Activated naive CD4-positive, alpha-beta T cell treated with anti-CD3 and anti-CD28 coated beads, Interleukin-2, amount 50 U/mL, for 72 hours (primary cell): Measurements from ENCODE around the gene ADIG. TPM values are rescaled to one million over a fixed set of nuclear protein-coding genes. Genes with fewer than 3 reads are reported as not detected.

Experiments
- ATAC-seq, 2 donors: fragments of 150-1000 bp; cut with Tn5 transposase; 2 replicates each; pipeline ENCODE4 v1.10.0; 2021; ENCODE audit warnings: mild to moderate bottlenecking in 2 of 2, moderate library complexity in 2 of 2
- DNase-seq, 2 donors: peaks; one replicate each; pipeline ENCODE4 v3.0.0; 2021 to 2022; ENCODE audit warnings: low spot score in 2 of 2
- H3K27ac Mint-ChIP-seq, 2 donors: one replicate each; pipeline ENCODE4 v1.8.0; 2022; ENCODE audit warnings: mild to moderate bottlenecking in 2 of 2, mixed read lengths in 2 of 2
- H3K36me3 Mint-ChIP-seq, 2 donors: one replicate each; pipeline ENCODE4 v1.8.0; 2022; ENCODE audit warnings: mixed read lengths in 2 of 2
- H3K9me3 Mint-ChIP-seq, 2 donors: one replicate each; pipeline ENCODE4 v1.8.0; 2022; ENCODE audit warnings: mixed read lengths in 2 of 2
- total RNA-seq, 2 donors: library from RNA; stranded (reverse); gene quantifications; one replicate each; pipeline ENCODE4 v1.2.3, GENCODE V29; 2022

ADIG gene
- total RNA-seq, 2 donors from 2014 or later: not detected

DNA sequence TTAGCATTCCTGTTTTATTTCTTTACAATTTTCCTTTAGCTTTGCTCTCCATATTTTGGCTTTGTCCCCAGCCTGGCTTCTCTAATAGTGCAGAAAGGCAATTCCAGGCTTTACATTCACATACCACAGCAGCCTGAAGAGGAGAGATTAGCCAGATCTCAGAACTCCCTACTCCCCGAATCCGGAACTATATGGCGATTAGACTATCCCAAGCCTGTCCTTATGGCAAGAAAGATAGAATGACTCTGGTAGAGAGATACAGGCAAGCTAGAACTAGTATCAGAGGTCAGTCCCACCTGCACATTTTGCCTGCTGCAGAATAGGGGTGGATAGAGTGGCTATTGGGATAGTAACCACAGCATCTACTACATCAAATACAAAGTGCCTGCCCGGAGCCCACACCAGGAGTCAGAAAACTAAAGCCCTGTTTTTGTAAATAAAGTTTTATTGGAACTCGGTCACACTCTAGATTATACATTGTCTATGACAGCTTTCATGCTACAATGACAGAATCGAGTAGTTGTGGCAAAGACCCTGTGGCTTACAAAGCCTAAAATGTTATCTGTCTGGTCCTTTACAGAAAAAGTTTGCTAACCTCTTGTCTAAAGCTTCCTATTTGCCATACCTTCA, 17.1 kb upstream of the ADIG start:
- no peak for ATAC-seq
- no peak overlapping the region for H3K27ac Mint-ChIP-seq
- DNase-seq: no peak
- H3K36me3 Mint-ChIP-seq: peaks cover 0 to 7% of the 10 kb centered on the region in 2 donors
- no peaks in the 10 kb centered on the region for H3K9me3 Mint-ChIP-seq

GRCh38 chr20:38564680-38565079, 16.3 kb upstream of the ADIG start:
- Mint-ChIP-seq H3K27ac (peak overlapping the region in 1 of 2 donors; percentile 42), H3K36me3 (no peaks in the 10 kb centered on the region), H3K9me3 (no peaks in the 10 kb centered on the region)
- no peak for DNase-seq
- ATAC-seq: no peak

GRCh38 chr20:38566036-38566598, 14.9 kb upstream of the ADIG start:
- H3K36me3 Mint-ChIP-seq: no peaks in the 10 kb centered on the region
- no peaks in the 10 kb centered on the region for H3K9me3 Mint-ChIP-seq
- no peak for DNase-seq

DNA sequence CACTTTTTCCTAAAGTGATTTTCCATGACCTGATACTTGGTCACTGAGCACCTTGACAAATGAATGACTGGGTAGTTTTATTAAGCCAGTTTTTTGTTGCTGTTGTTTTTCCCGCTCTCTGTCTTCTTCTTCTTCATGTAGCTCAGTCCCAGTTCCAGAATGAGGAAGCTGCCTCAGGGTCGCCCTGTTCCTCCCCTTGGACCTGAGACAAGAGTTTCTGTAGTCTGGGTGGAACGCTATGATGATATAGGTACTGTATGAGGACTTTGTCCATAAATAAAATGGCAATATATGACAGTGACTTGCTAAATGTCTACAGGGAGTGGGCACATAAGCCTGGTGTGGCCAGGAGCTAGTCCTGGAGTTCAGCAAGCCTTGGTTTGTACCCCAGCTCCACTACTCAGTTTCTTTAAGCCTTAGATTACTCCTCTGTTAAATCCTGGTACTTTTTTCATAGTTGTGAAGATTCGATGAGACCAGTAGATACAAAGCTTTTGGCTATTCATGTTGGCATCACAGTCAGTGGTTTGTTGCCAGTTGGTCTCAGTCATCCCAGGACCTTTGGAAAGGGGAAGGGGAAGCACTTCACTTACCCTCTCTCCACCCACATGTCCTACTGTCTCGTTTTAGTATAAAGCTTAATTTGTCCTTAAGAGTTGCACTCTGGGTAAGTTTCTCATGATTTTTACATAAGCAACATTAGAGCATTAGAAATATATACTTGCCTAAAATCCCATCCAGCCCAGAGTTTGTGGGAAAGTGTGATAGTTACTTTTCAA, 11.1 kb upstream of the ADIG start:
- no peak for ATAC-seq

More at GRCh38 chr20:38566036-38566598, 14.9 kb upstream of the ADIG start:
- no peak for ATAC-seq
- peak overlapping the region in 1 of 2 donors; percentile 9 for H3K27ac Mint-ChIP-seq

GRCh38 chr20:38573413-38573812, 7.6 kb upstream of the ADIG start:
- no peaks in the 10 kb centered on the region for H3K9me3 Mint-ChIP-seq
- DNase-seq (no peak), ATAC-seq (no peak)
- peak overlapping the region in 1 of 2 donors; percentile 39 for H3K27ac Mint-ChIP-seq
- H3K36me3 Mint-ChIP-seq: no peaks in the 10 kb centered on the region

More for the DNA sequence above, 11.1 kb upstream of the ADIG start:
- Mint-ChIP-seq H3K27ac (no peak overlapping the region), H3K36me3 (no peaks in the 10 kb centered on the region), H3K9me3 (no peaks in the 10 kb centered on the region)
- DNase-seq: no peak

DNA sequence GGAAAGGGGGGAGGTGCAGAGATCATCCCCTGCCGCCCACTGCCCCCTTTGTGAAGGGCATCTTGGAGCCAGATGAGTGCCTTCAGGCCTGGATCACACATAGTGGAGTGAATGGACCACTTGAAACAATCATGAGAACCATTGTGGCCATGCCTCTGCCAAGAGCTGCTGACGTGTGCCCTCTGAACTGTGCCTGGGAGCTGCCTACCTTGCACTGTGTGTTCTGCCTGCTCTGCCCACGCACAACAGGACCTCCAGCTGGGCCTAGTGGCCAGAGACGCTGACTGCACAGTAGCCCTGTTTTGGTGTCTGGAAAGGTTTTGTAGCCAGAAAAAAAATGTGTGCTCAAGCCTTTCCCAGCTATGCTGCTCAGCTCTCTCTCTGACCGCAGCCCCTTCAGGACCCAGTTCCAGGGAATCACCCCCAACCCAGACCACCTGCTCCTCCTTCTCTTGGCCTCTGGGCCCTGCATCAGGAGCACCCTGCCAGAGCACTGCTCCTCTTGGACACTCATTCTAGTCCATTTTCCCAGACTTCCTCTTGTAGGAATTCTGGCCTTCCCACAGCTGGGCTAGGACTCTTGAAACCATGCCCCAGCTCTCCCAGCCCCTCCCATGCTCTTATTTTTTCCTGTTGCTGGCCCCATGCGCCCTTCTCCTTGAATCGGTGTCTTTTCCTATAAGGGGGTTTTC, 1.6 kb upstream of the ADIG start:
- H3K27ac Mint-ChIP-seq: peak overlapping the region; percentile 31 to 78
- H3K9me3 Mint-ChIP-seq: no peaks in the 10 kb centered on the region
- DNase-seq (no peak), ATAC-seq (no peak)
- no peaks in the 10 kb centered on the region for H3K36me3 Mint-ChIP-seq

DNA sequence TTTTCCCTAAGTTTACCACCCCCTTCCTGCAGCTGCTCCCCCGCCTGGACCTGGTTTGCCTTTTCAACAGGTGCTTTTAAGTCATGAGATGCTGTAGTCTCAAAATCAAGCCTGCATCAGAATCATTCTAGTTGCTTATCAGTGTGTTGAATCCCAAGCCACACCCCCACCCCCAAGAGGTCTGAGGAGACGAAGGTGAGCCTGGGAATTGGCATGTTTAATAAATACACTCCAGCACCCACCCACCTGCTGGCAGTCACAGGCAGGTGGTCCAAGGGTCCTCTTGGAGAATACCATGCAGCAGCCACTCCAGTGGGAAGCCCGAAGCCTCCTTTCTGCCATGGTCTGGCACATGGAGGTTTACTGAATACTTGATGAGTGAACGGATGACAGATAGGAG, 1.1 kb upstream of the ADIG start:
- DNase-seq (no peak), ATAC-seq (no peak)
- no peaks in the 10 kb centered on the region for H3K36me3 Mint-ChIP-seq
- no peaks in the 10 kb centered on the region for H3K9me3 Mint-ChIP-seq
- peak overlapping the region; percentile 31 to 78 for H3K27ac Mint-ChIP-seq

DNA sequence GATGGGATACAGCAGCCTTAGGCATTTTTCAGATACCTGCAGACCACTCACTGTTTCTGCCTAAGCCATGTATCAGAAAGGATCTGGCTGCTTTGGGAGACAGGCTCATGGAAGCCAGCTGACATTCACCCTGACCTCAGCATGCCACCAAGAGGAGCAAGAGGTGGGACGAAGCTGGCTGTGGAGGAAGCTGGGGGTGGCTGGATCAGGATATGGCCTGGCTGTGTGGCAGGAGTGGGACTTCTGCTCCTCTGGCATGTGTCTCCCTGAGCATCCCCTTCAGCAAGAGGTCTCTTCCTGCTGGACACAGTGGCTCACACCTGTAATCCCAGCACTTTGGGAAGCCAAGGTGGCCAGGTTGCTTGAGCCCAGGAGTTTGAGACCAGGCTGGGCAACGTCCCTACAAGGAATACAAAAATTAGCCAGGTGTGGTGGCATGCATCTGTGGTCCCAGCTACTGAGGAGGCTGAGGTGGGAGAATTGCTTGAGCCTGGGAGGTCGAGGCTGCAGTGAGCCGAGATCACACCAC, 897 bp downstream of the ADIG start:
- no peak for DNase-seq
- H3K27ac Mint-ChIP-seq: no peak overlapping the region
- no peak for ATAC-seq
- no peaks in the 10 kb centered on the region for H3K9me3 Mint-ChIP-seq
- H3K36me3 Mint-ChIP-seq: no peaks in the 10 kb centered on the region

DNA sequence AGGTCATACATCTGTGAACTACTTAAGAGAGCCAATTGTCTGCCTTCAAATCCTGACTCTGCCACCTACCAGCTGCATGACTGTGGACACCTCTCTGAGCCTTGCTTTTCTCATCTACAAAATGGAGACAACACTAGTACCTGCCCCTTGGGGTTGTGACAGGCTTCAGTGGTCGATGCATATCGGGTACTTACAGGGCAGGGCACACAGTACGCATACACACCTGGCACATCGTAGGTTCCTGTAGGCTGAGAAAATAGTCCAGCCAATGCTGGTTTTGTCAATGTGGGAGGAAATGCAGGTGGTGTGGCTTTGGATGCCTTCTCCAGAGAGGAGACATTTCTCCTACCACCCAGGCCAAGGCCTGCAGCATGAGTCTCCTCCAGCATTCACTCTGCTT, 2.3 kb downstream of the ADIG start:
- no peak overlapping the region for H3K27ac Mint-ChIP-seq
- H3K36me3 Mint-ChIP-seq: no peaks in the 10 kb centered on the region
- DNase-seq (no peak), ATAC-seq (no peak)
- no peaks in the 10 kb centered on the region for H3K9me3 Mint-ChIP-seq

DNA sequence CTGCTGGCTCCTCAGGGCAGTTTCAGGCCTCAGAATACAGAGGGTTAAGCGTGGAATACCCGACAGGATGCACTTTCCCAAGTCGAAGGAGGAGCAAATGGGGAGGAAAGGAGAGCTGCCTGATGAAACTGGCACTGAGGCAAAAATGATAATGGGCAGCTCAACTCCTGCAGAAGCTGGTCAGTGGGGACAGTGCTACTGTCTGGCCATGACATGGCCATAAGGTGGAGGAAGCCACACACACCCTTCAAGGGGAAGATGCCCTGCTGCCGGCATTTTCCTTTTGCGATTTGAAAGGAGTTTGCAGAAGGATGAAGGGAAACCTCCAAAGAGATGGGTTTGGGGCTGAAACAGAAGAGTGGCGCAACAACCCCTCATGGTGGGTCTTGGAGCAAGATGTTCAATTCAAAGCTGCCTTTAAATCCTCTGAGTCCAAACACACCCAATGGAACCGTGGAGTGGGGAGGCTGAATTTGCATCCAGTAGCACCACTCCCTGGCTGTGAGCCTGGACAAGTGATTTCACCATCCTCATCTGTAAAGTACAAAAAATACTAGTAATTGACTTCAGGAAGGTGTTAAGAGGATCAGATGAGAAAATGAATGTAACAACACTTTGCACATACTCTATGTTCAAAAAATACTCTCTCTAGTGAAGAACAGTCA, 3.2 kb downstream of the ADIG start:
- no peaks in the 10 kb centered on the region for H3K9me3 Mint-ChIP-seq
- DNase-seq (no peak), ATAC-seq (no peak)
- no peaks in the 10 kb centered on the region for H3K36me3 Mint-ChIP-seq
- H3K27ac Mint-ChIP-seq: no peak overlapping the region

DNA sequence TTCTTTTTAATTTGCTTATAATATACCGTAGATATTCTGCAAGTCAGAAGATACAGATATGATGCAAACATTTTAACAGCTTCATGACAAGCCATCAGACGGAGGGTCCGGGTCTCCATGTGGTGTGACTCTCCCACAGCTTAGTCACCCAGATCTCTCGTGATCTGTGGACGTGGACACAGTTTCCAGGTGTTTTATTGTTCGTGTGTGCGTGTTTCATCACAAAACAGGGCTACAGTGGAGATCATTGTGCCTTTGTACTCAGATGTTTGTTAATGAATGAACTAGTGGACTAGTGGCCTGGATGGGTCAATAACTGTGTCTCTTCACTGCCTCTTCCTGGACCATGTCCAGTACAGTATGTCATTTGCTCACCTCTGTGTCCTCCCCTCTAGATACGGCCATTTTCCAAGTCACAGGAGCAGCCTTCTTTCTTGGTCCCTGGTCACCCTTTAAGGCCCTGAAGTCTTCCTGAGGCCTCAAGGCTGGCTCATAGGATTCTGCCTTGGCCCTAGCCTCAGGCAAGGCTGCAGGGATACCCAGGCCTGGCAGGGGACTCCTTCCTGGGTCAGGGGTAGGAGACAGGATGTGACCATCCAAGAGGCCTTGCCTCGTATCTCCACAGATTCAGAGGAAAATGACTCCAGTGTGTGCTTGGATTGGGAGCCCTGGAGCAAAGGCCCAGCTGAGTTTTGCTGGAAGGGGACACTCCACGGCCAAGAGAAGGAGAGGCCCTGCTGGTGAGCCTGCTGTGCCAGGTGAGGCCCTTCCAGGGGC, 4.6 kb downstream of the ADIG start:
- H3K36me3 Mint-ChIP-seq: no peaks in the 10 kb centered on the region
- DNase-seq: no peak
- H3K9me3 Mint-ChIP-seq: no peaks in the 10 kb centered on the region
- ATAC-seq: no peak
- H3K27ac Mint-ChIP-seq: no peak overlapping the region

DNA sequence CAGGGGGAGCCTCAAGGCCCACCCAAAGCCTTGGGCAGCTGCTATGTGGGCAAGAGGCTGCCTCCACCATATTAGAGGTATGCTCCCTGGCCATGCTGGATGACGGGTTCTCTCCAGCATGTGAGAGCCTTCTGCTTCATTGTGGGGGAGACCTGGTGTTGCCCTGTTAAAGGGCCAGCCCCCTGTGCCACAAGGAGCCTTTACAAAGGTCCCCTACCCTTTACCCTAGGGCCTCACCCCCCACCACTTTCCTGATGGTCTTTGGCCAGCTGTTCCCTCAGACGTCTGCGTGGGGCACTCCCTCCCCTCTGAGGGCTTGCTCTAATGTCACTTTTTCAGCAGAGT, 5.2 kb downstream of the ADIG start:
- Mint-ChIP-seq H3K36me3 (no peaks in the 10 kb centered on the region), H3K9me3 (no peaks in the 10 kb centered on the region), H3K27ac (no peak overlapping the region)
- ATAC-seq (no peak), DNase-seq (no peak)

DNA sequence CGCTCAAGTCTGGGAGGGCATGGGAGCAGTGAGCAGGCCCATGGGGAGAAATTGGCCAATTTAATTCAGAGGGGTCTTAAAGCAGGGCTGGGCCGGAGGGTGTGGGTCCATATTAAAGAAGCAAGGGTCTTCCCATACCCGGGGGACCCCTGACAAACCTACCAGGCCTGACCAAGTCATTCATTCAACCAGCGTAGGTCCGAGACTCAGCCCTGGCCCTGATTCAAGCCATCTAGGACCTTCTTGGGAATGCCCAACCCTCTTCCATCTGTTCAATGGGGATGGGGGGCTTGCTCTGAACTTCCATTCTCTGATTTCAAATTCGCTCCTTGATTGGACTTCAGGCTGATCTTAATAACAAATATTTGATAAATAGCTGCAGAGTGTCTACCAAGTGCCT, 7.3 kb downstream of the ADIG start:
- Mint-ChIP-seq H3K36me3 (no peaks in the 10 kb centered on the region), H3K27ac (no peak overlapping the region), H3K9me3 (no peaks in the 10 kb centered on the region)
- ATAC-seq: no peak
- DNase-seq: no peak

DNA sequence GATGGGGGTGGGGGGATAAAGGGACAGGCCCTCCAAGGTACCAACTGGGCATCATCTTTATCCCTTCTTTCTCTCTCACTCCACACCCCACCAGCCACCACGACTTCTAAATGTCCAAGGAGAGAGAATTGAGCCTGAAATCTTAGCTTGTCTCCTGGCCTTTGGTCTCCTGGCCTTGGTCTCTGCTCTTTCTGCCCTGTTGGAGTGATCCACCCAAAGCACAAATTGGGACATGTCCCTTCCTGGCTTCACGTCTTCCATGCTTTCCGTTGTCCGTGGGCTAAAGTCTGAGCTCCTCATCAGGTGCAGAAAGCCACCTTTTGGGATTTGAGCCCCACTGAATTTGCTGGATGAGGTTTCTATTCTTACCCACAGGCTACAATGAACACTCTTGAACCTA, 8.4 kb downstream of the ADIG start:
- Mint-ChIP-seq H3K9me3 (no peaks in the 10 kb centered on the region), H3K27ac (no peak overlapping the region), H3K36me3 (no peaks in the 10 kb centered on the region)
- no peak for DNase-seq
- no peak for ATAC-seq

DNA sequence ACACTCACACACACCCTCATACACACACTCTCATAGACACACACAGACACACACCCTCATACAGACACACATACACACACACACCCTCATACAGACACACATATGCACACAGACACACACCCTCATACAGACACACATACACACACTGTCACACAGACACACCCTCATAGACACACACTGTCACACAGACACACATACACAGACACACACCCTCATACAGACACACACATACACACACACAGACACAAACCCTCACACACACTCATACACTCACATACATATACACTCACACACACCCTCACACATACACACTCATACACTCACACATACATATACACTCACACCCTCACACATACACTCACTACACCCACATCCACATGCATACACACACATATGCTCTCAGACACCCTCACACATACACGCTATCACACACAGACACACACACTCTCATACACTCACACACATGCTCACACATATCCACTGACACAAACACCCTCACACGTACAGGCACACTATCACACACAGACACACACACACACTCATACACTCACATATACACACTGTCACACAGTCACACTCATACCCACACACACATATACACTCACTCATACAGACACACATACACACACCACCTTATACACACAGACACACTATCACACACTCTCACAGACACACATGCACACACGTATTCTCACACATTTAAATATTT, 9.1 kb downstream of the ADIG start:
- DNase-seq: no peak
- Mint-ChIP-seq H3K9me3 (no peaks in the 10 kb centered on the region), H3K27ac (no peak overlapping the region), H3K36me3 (no peaks in the 10 kb centered on the region)
- ATAC-seq: no peak
